ENCODE data around the gene PARL. TPM values are rescaled to one million over a fixed set of nuclear protein-coding genes. Genes with fewer than 3 reads are reported as not detected.

PARL gene
- total RNA-seq, 1 donor from 2014 or later: 47.8 TPM

GRCh38 chr3:183837894-183838293 is 46.8 kb downstream of the PARL start:
- H3K9me3 Mint-ChIP-seq: no peaks in the 10 kb centered on the region
- H3K27ac Mint-ChIP-seq: no peak overlapping the region
- no peaks in the 10 kb centered on the region for H3K27me3 Mint-ChIP-seq (ENCODE audit: low read depth)
- H3K4me3 Mint-ChIP-seq: no peak overlapping the region
- DNase-seq (ENCODE audit: low spot score in 2 of 2, unreplicated experiment in 2 of 2): no peak
- peaks cover 41% of the 10 kb centered on the region for H3K36me3 Mint-ChIP-seq
- TF ChIP-seq CTCF (IDR thresholded peaks at IDR 0.05; ENCODE audit: unreplicated experiment): no peak
- no peaks in the 10 kb centered on the region for H3K4me1 Mint-ChIP-seq

GRCh38 chr3:183837390-183837789 is 47.3 kb downstream of the PARL start:
- Mint-ChIP-seq H3K4me1 (no peaks in the 10 kb centered on the region), H3K27ac (no peak overlapping the region)

DNA sequence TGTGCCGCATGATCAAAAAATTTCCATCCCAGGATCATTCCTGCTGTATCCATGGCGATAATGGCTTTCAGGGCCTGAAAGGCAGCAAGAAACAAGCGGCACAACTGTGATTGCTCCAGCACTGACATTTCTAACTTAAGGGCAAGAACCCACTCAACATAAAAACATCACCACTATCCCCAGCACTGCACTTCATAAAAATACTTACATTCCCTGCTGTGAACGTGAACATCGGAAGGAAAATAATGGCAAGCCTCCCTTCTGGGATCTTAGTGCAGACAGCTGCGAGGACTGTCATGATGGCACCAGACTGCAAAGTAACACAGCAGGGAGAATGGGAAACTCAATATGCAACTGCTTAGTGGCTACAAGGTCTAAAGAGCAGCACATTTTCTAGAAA is 51.2 kb downstream of the PARL start:
- Mint-ChIP-seq H3K4me3 (no peak overlapping the region), H3K36me3 (peaks cover 38% of the 10 kb centered on the region), H3K9me3 (no peaks in the 10 kb centered on the region), H3K27ac (no peak overlapping the region), H3K27me3 (ENCODE audit: low read depth) (no peaks in the 10 kb centered on the region), H3K4me1 (no peaks in the 10 kb centered on the region)
- TF ChIP-seq CTCF (IDR thresholded peaks at IDR 0.05; ENCODE audit: unreplicated experiment): no peak
- no peak for DNase-seq (ENCODE audit: low spot score in 2 of 2, unreplicated experiment in 2 of 2)

More at GRCh38 chr3:183837390-183837789, 47.3 kb downstream of the PARL start:
- Mint-ChIP-seq H3K9me3 (no peaks in the 10 kb centered on the region), H3K36me3 (peaks cover 46% of the 10 kb centered on the region), H3K4me3 (no peak overlapping the region), H3K27me3 (ENCODE audit: low read depth) (no peaks in the 10 kb centered on the region)
- no peak for TF ChIP-seq CTCF (IDR thresholded peaks at IDR 0.05; ENCODE audit: unreplicated experiment)
- no peak for DNase-seq (ENCODE audit: low spot score in 2 of 2, unreplicated experiment in 2 of 2)

DNA sequence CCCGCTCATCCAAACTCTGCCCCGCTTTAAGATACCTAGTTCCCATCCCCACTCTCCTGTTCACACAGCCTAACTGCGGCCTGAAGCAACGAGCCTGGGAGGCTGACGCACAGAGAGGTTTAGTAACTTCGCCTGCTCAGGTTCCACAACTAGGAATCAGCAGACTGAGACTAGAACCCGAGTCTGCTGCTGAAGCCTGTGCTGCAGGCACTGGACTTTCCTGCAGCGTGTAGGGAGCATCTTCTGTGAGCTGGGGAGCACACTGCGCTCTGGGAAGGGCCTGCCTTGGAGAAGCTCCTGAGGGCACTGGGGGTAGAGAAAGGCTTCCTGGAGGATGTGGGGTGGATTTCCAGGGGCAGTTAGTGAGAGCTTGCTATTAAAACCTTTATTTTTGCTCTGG is 54.5 kb downstream of the PARL start:
- TF ChIP-seq CTCF (IDR thresholded peaks at IDR 0.05; ENCODE audit: unreplicated experiment): no peak
- Mint-ChIP-seq H3K36me3 (peaks cover 36% of the 10 kb centered on the region), H3K4me1 (peaks cover 6% of the 10 kb centered on the region), H3K9me3 (no peaks in the 10 kb centered on the region), H3K4me3 (no peak overlapping the region), H3K27ac (no peak overlapping the region), H3K27me3 (ENCODE audit: low read depth) (no peaks in the 10 kb centered on the region)
- DNase-seq (ENCODE audit: low spot score in 2 of 2, unreplicated experiment in 2 of 2): no peak

DNA sequence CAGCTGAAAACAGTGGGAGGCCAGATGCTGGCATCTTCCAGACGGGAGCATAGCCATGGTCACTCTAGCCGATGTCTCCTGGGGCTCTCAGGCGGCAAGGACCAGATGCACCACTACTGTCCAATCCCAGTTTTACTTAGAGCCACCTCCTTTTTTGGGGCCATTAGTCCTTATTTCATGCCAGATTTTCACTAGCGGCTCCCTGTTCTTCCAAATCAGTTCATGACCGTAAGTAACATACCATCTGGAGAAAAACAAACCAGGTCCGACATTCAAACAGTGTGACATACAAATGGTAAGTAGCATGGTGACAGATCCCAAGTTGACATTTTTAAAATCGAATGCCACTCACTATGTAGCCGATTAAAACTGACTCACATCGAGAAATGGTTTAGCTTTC is 55.2 kb downstream of the PARL start:
- no peak overlapping the region for H3K27ac Mint-ChIP-seq
- no peak overlapping the region for H3K4me3 Mint-ChIP-seq
- no peaks in the 10 kb centered on the region for H3K27me3 Mint-ChIP-seq (ENCODE audit: low read depth)
- H3K36me3 Mint-ChIP-seq: peaks cover 36% of the 10 kb centered on the region
- DNase-seq (ENCODE audit: low spot score in 2 of 2, unreplicated experiment in 2 of 2): no peak
- H3K9me3 Mint-ChIP-seq: no peaks in the 10 kb centered on the region
- H3K4me1 Mint-ChIP-seq: peaks cover 7% of the 10 kb centered on the region
- TF ChIP-seq CTCF (IDR thresholded peaks at IDR 0.05; ENCODE audit: unreplicated experiment): no peak

DNA sequence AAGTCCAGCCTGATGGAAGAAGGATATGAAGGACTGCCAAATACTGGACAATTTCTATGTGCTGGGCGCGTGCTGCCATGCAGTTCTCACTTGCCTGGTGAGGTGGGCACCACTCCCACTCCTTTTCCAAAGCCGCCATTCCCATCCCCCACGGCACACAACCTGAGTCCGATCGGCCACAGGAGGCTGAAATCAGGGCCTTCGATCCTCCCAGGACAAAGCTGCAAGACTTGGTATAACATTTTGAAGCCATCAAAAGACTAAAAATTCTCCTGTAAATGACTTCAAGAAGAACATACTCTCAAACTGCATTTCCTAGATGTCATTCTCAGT is 56.2 kb downstream of the PARL start:
- H3K4me1 Mint-ChIP-seq: peaks cover 16% of the 10 kb centered on the region
- TF ChIP-seq CTCF (IDR thresholded peaks at IDR 0.05; ENCODE audit: unreplicated experiment): no peak
- DNase-seq (ENCODE audit: low spot score in 2 of 2, unreplicated experiment in 2 of 2): no peak
- H3K27ac Mint-ChIP-seq: no peak overlapping the region
- peaks cover 6% of the 10 kb centered on the region for H3K27me3 Mint-ChIP-seq (ENCODE audit: low read depth)
- H3K9me3 Mint-ChIP-seq: no peaks in the 10 kb centered on the region
- H3K4me3 Mint-ChIP-seq: no peak overlapping the region
- H3K36me3 Mint-ChIP-seq: peaks cover 28% of the 10 kb centered on the region
